ENCODE results near the gene UCN2. TPM values are rescaled to one million over a fixed set of nuclear protein-coding genes. Genes with fewer than 3 reads are reported as not detected.

The UCN2 gene
- total RNA-seq, 2 donors from 2014 or later: not detected

DNA sequence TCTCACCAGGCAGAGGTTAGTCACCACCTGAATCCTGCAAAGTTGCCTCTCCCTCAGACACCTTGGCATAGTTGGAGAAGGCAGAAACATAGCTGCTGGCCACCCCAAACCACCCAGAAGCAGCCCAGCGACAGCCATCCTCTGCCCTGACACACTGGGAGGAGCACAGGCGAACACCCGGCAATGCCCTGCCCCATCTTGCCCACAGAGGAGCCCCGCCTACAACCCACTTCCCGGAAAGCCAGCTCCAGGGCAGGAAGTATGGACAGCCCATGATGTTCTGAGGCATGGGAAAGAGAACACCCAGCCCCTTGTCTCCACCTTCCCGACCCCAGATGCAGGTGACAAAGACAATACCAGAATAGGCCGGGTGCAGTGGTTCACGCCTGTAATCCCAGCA lies 47.0 kb downstream of the UCN2 start:
- no peaks in the 10 kb centered on the region for H3K4me1 ChIP-seq
- TF ChIP-seq, protein P1, sequence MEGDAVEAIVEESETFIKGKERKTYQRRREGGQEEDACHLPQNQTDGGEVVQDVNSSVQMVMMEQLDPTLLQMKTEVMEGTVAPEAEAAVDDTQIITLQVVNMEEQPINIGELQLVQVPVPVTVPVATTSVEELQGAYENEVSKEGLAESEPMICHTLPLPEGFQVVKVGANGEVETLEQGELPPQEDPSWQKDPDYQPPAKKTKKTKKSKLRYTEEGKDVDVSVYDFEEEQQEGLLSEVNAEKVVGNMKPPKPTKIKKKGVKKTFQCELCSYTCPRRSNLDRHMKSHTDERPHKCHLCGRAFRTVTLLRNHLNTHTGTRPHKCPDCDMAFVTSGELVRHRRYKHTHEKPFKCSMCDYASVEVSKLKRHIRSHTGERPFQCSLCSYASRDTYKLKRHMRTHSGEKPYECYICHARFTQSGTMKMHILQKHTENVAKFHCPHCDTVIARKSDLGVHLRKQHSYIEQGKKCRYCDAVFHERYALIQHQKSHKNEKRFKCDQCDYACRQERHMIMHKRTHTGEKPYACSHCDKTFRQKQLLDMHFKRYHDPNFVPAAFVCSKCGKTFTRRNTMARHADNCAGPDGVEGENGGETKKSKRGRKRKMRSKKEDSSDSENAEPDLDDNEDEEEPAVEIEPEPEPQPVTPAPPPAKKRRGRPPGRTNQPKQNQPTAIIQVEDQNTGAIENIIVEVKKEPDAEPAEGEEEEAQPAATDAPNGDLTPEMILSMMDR (IDR thresholded peaks at IDR 0.05): no peak
- DNase-seq (ENCODE audit: low spot score): no peak
- no peaks in the 10 kb centered on the region for H3K9me3 ChIP-seq
- H3K27me3 ChIP-seq: no peaks in the 10 kb centered on the region
- no peak overlapping the region for H3K4me3 ChIP-seq
- no peaks in the 10 kb centered on the region for H3K36me3 ChIP-seq
- H3K27ac ChIP-seq: no peak overlapping the region

DNA sequence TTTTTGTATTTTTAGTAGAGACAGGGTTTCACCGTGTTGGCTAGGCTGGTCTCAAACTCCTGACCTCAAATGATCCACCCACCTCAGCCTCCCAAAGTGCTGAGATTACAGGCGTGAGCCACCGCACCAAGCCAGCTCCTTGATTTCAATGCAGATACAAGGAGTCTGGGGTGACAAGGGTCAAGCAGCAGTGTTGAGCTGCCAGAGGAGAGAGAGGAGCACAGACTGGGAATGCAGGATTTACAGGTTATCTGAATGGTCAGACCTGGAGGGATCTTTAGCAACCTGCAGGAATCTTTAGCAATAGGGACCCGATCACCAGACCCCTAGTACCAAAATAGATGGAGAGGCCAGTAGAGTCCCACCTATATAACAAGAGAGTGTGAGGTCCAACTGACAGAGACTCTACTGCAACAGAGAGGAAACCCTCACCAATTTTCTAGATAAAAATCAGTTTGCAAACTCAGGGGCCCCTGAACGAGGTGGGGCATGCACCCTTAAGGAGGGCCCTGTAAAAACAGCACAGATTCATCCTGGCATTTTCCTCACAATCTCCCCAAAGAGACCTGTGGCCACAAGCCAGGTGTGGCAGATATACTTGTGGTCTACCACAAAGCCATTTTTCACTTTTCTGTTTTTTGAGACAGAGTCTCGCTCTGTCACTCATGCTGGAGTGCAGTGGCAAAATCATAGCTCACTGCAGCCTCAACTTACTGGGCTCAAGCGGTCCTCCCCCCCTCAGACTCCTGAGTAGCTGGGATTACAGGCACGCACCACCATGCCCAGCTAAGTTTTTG lies 49.0 kb downstream of the UCN2 start:
- no peak for DNase-seq (ENCODE audit: low spot score)

More for the DNA sequence above, 49.0 kb downstream of the UCN2 start:
- Histone ChIP-seq H3K36me3 (no peaks in the 10 kb centered on the region), H3K4me1 (no peaks in the 10 kb centered on the region), H3K9me3 (no peaks in the 10 kb centered on the region), H3K4me3 (no peak overlapping the region), H3K27me3 (no peaks in the 10 kb centered on the region), H3K27ac (no peak overlapping the region)
- TF ChIP-seq, protein P1 (IDR thresholded peaks at IDR 0.05): no peak

MicroRNAs within 50 kb of the gene (microRNA counts, 767-probe panel; counts per million panel counts)
- 0 to 31.0 counts per million in 2 donors for microRNA hsa-miR-711

Small RNA genes lying within 50 kb of the gene (microRNA-seq; reads per million reads assigned to microRNA genes)
- gene MIR6823 (ENCODE audit: borderline number of aligned reads in 2 of 2, borderline replicate concordance in 1 of 2) (0 reads per million in 2 donors), gene MIR711 (ENCODE audit: borderline number of aligned reads in 2 of 2, borderline replicate concordance in 1 of 2) (0 reads per million in 2 donors)

Other genes starting within 250 kb of the UCN2 start
- gene SPINK8, start 230.1 kb downstream of the UCN2 start, total RNA-seq: not detected
- gene FBXW12, start 191.6 kb downstream of the UCN2 start, total RNA-seq: not detected
- 10 to 100 TPM; 69.4 to 73.0 TPM for gene PLXNB1, start 133.7 kb downstream of the UCN2 start, total RNA-seq
- gene CCDC51, start 123.7 kb downstream of the UCN2 start, total RNA-seq: 1 to 10 TPM; 8.4 to 9.2 TPM
- 100 to 1,000 TPM; 194 to 286 TPM for gene TMA7, start 123.5 kb downstream of the UCN2 start, total RNA-seq
- 1 to 10 TPM; 2.0 to 3.1 TPM for gene ATRIP, start 117.0 kb downstream of the UCN2 start, total RNA-seq
- 100 to 1,000 TPM in 1 of 2 donors, 10 to 100 TPM in 1; 66.9 to 120 TPM for gene SHISA5, start 59.6 kb downstream of the UCN2 start, total RNA-seq
- gene PFKFB4, start 7.0 kb downstream of the UCN2 start, total RNA-seq: 1 to 10 TPM in 1 of 2 donors, under 1 TPM in 1; 0.59 to 1.2 TPM
- 1 to 10 TPM; 1.9 to 2.6 TPM for gene COL7A1, start 31.5 kb upstream of the UCN2 start, total RNA-seq
- gene UQCRC1, start 45.9 kb upstream of the UCN2 start, total RNA-seq: 100 to 1,000 TPM; 847 to 948 TPM
- gene TMEM89, start 58.0 kb upstream of the UCN2 start, total RNA-seq: not detected
- gene SLC26A6, start 71.7 kb upstream of the UCN2 start, total RNA-seq: 10 to 100 TPM in 1 of 2 donors, 1 to 10 TPM in 1; 9.6 to 10.1 TPM
- gene CELSR3, start 99.1 kb upstream of the UCN2 start, total RNA-seq: under 1 TPM; 0.11 to 0.59 TPM
- 10 to 100 TPM; 51.7 to 97.7 TPM for gene NCKIPSD, start 122.1 kb upstream of the UCN2 start, total RNA-seq
- 10 to 100 TPM; 35.7 to 39.6 TPM for gene IP6K2, start 153.4 kb upstream of the UCN2 start, total RNA-seq